Measurements from ENCODE around the gene FUBP1.

The FUBP1 gene

GRCh38 chr1:77948841-77949424 is 29.9 kb downstream of the FUBP1 start:
- Histone ChIP-seq H3K27me3 (ENCODE audit: control insufficient read depth in 1 of 2, insufficient read depth in 2 of 2, low read length in 2 of 2) (no peaks in the 10 kb centered on the region), H3K4me1 (ENCODE audit: control insufficient read depth, insufficient read depth, low read length) (peaks cover 3% of the 10 kb centered on the region), H3K9me3 (ENCODE audit: control insufficient read depth in 2 of 2, low read length in 2 of 2) (no peaks in the 10 kb centered on the region), H3K36me3 (ENCODE audit: control insufficient read depth in 2 of 2, insufficient read depth in 2 of 2, low read length in 2 of 2) (peaks cover 11 to 17% of the 10 kb centered on the region in 2 donors), H3K4me3 (ENCODE audit: low read length in 2 of 2) (no peak overlapping the region), H3K9ac (ENCODE audit: low read length in 2 of 2) (no peak overlapping the region), H3K27ac (ENCODE audit: low read length) (no peak overlapping the region)

GRCh38 chr1:77945345-77945744 is 33.5 kb downstream of the FUBP1 start:
- H3K4me1 ChIP-seq (ENCODE audit: control insufficient read depth, insufficient read depth, low read length), result peaks cover 3% of the 10 kb centered on the region
- H3K9me3 ChIP-seq (ENCODE audit: control insufficient read depth in 2 of 2, low read length in 2 of 2), result no peaks in the 10 kb centered on the region
- no peak overlapping the region for H3K9ac ChIP-seq (ENCODE audit: low read length in 2 of 2)
- no peak overlapping the region for H3K27ac ChIP-seq (ENCODE audit: low read length)
- H3K36me3 ChIP-seq (ENCODE audit: control insufficient read depth in 2 of 2, insufficient read depth in 2 of 2, low read length in 2 of 2), result peaks cover 15 to 27% of the 10 kb centered on the region in 2 donors
- no peaks in the 10 kb centered on the region for H3K27me3 ChIP-seq (ENCODE audit: control insufficient read depth in 1 of 2, insufficient read depth in 2 of 2, low read length in 2 of 2)
- H3K4me3 ChIP-seq (ENCODE audit: low read length in 2 of 2), result no peak overlapping the region

- no peaks in the 10 kb centered on the region for H3K4me1 ChIP-seq (ENCODE audit: control insufficient read depth, insufficient read depth, low read length)
- no peak overlapping the region for H3K4me3 ChIP-seq (ENCODE audit: low read length in 2 of 2)
- H3K9ac ChIP-seq (ENCODE audit: low read length in 2 of 2), result no peak overlapping the region
- H3K27me3 ChIP-seq (ENCODE audit: control insufficient read depth in 1 of 2, insufficient read depth in 2 of 2, low read length in 2 of 2), result no peaks in the 10 kb centered on the region
- no peak overlapping the region for H3K27ac ChIP-seq (ENCODE audit: low read length)
- no peaks in the 10 kb centered on the region for H3K9me3 ChIP-seq (ENCODE audit: control insufficient read depth in 2 of 2, low read length in 2 of 2)
- H3K36me3 ChIP-seq (ENCODE audit: control insufficient read depth in 2 of 2, insufficient read depth in 2 of 2, low read length in 2 of 2), result peaks cover 14 to 41% of the 10 kb centered on the region in 2 donors
Measured at GRCh38 chr1:77942400-77943140, 36.3 kb downstream of the FUBP1 start.

GRCh38 chr1:77940921-77941570 is 37.8 kb downstream of the FUBP1 start:
- no peaks in the 10 kb centered on the region for H3K27me3 ChIP-seq (ENCODE audit: control insufficient read depth in 1 of 2, insufficient read depth in 2 of 2, low read length in 2 of 2)
- H3K9me3 ChIP-seq (ENCODE audit: control insufficient read depth in 2 of 2, low read length in 2 of 2), result no peaks in the 10 kb centered on the region
- H3K36me3 ChIP-seq (ENCODE audit: control insufficient read depth in 2 of 2, insufficient read depth in 2 of 2, low read length in 2 of 2), result peaks cover 16 to 49% of the 10 kb centered on the region in 2 donors
- no peaks in the 10 kb centered on the region for H3K4me1 ChIP-seq (ENCODE audit: control insufficient read depth, insufficient read depth, low read length)
- no peak overlapping the region for H3K27ac ChIP-seq (ENCODE audit: low read length)
- H3K9ac ChIP-seq (ENCODE audit: low read length in 2 of 2), result no peak overlapping the region
- H3K4me3 ChIP-seq (ENCODE audit: low read length in 2 of 2), result no peak overlapping the region

GRCh38 chr1:77938651-77939050 is 40.2 kb downstream of the FUBP1 start:
- Histone ChIP-seq H3K27ac (ENCODE audit: low read length) (no peak overlapping the region), H3K9me3 (ENCODE audit: control insufficient read depth in 2 of 2, low read length in 2 of 2) (no peaks in the 10 kb centered on the region), H3K27me3 (ENCODE audit: control insufficient read depth in 1 of 2, insufficient read depth in 2 of 2, low read length in 2 of 2) (no peaks in the 10 kb centered on the region), H3K4me1 (ENCODE audit: control insufficient read depth, insufficient read depth, low read length) (no peaks in the 10 kb centered on the region), H3K9ac (ENCODE audit: low read length in 2 of 2) (no peak overlapping the region), H3K4me3 (ENCODE audit: low read length in 2 of 2) (no peak overlapping the region), H3K36me3 (ENCODE audit: control insufficient read depth in 2 of 2, insufficient read depth in 2 of 2, low read length in 2 of 2) (peaks cover 24 to 61% of the 10 kb centered on the region in 2 donors)

- Histone ChIP-seq H3K9ac (ENCODE audit: low read length in 2 of 2) (no peak overlapping the region), H3K9me3 (ENCODE audit: control insufficient read depth in 2 of 2, low read length in 2 of 2) (no peaks in the 10 kb centered on the region), H3K27me3 (ENCODE audit: control insufficient read depth in 1 of 2, insufficient read depth in 2 of 2, low read length in 2 of 2) (no peaks in the 10 kb centered on the region), H3K4me3 (ENCODE audit: low read length in 2 of 2) (no peak overlapping the region), H3K36me3 (ENCODE audit: control insufficient read depth in 2 of 2, insufficient read depth in 2 of 2, low read length in 2 of 2) (peaks cover 27 to 34% of the 10 kb centered on the region in 2 donors), H3K4me1 (ENCODE audit: control insufficient read depth, insufficient read depth, low read length) (no peaks in the 10 kb centered on the region), H3K27ac (ENCODE audit: low read length) (no peak overlapping the region)
Measured at GRCh38 chr1:77929806-77930205, 49.1 kb downstream of the FUBP1 start.

- no peak overlapping the region for H3K4me3 ChIP-seq (ENCODE audit: low read length in 2 of 2)
- no peaks in the 10 kb centered on the region for H3K4me1 ChIP-seq (ENCODE audit: control insufficient read depth, insufficient read depth, low read length)
- peaks cover 27 to 28% of the 10 kb centered on the region in 2 donors for H3K36me3 ChIP-seq (ENCODE audit: control insufficient read depth in 2 of 2, insufficient read depth in 2 of 2, low read length in 2 of 2)
- H3K27ac ChIP-seq (ENCODE audit: low read length), result no peak overlapping the region
- no peak overlapping the region for H3K9ac ChIP-seq (ENCODE audit: low read length in 2 of 2)
- H3K9me3 ChIP-seq (ENCODE audit: control insufficient read depth in 2 of 2, low read length in 2 of 2), result no peaks in the 10 kb centered on the region
- H3K27me3 ChIP-seq (ENCODE audit: control insufficient read depth in 1 of 2, insufficient read depth in 2 of 2, low read length in 2 of 2), result no peaks in the 10 kb centered on the region
Measured at GRCh38 chr1:77927414-77927813, 51.5 kb downstream of the FUBP1 start.

GRCh38 chr1:77926561-77927357 is 52.1 kb downstream of the FUBP1 start:
- Histone ChIP-seq H3K4me3 (ENCODE audit: low read length in 2 of 2) (no peak overlapping the region), H3K27ac (ENCODE audit: low read length) (peak overlapping the region; percentile 1), H3K4me1 (ENCODE audit: control insufficient read depth, insufficient read depth, low read length) (no peaks in the 10 kb centered on the region), H3K36me3 (ENCODE audit: control insufficient read depth in 2 of 2, insufficient read depth in 2 of 2, low read length in 2 of 2) (peaks cover 26 to 27% of the 10 kb centered on the region in 2 donors), H3K27me3 (ENCODE audit: control insufficient read depth in 1 of 2, insufficient read depth in 2 of 2, low read length in 2 of 2) (no peaks in the 10 kb centered on the region), H3K9ac (ENCODE audit: low read length in 2 of 2) (no peak overlapping the region), H3K9me3 (ENCODE audit: control insufficient read depth in 2 of 2, low read length in 2 of 2) (no peaks in the 10 kb centered on the region)

GRCh38 chr1:77925956-77926355 is 52.9 kb downstream of the FUBP1 start:
- Histone ChIP-seq H3K36me3 (ENCODE audit: control insufficient read depth in 2 of 2, insufficient read depth in 2 of 2, low read length in 2 of 2) (peaks cover 22 to 28% of the 10 kb centered on the region in 2 donors), H3K9me3 (ENCODE audit: control insufficient read depth in 2 of 2, low read length in 2 of 2) (no peaks in the 10 kb centered on the region), H3K4me3 (ENCODE audit: low read length in 2 of 2) (no peak overlapping the region), H3K27ac (ENCODE audit: low read length) (no peak overlapping the region), H3K27me3 (ENCODE audit: control insufficient read depth in 1 of 2, insufficient read depth in 2 of 2, low read length in 2 of 2) (no peaks in the 10 kb centered on the region), H3K9ac (ENCODE audit: low read length in 2 of 2) (no peak overlapping the region), H3K4me1 (ENCODE audit: control insufficient read depth, insufficient read depth, low read length) (no peaks in the 10 kb centered on the region)

- no peaks in the 10 kb centered on the region for H3K27me3 ChIP-seq (ENCODE audit: control insufficient read depth in 1 of 2, insufficient read depth in 2 of 2, low read length in 2 of 2)
- H3K9ac ChIP-seq (ENCODE audit: low read length in 2 of 2), result no peak overlapping the region
- no peak overlapping the region for H3K27ac ChIP-seq (ENCODE audit: low read length)
- peaks cover 18 to 24% of the 10 kb centered on the region in 2 donors for H3K36me3 ChIP-seq (ENCODE audit: control insufficient read depth in 2 of 2, insufficient read depth in 2 of 2, low read length in 2 of 2)
- H3K4me1 ChIP-seq (ENCODE audit: control insufficient read depth, insufficient read depth, low read length), result no peaks in the 10 kb centered on the region
- no peaks in the 10 kb centered on the region for H3K9me3 ChIP-seq (ENCODE audit: control insufficient read depth in 2 of 2, low read length in 2 of 2)
- H3K4me3 ChIP-seq (ENCODE audit: low read length in 2 of 2), result no peak overlapping the region
Measured at GRCh38 chr1:77925518-77925917, 53.4 kb downstream of the FUBP1 start.
